K562 (cell line): Measurements from ENCODE around the gene EXOSC9. TPM values are rescaled to one million over a fixed set of nuclear protein-coding genes. Genes with fewer than 3 reads are reported as not detected.

Source experiments
- ASH1L ChIP-seq: fragments of 450-650 bp; IDR thresholded peaks from 2 replicates; pipeline ENCODE4 v1.6.1; 2018; ENCODE audit warnings: borderline replicate concordance, mild to moderate bottlenecking, low read depth; ENCODE audit not compliant: partially characterized antibody
- CBFA2T3 ChIP-seq: fragments of 450-650 bp; IDR thresholded peaks from 2 replicates; pipeline ENCODE4 v1.6.1; 2017
- CHCHD3 ChIP-seq: fragments of 250-450 bp; sonication (Bioruptor Pico); IDR thresholded peaks from 2 replicates; pipeline ENCODE4 v2.1.2; 2022; ENCODE audit warnings: mild to moderate bottlenecking
- COPS2 ChIP-seq: fragments of 450-650 bp; conservative IDR thresholded peaks from 2 replicates; pipeline ENCODE4 v1.6.1; 2016; ENCODE audit warnings: mild to moderate bottlenecking, moderate library complexity
- DDX20 ChIP-seq: fragments of 450-650 bp; IDR thresholded peaks from 2 replicates; pipeline ENCODE4 v1.6.1; 2016; ENCODE audit warnings: missing genetic modification characterization, low read depth, mild to moderate bottlenecking, missing compliant biosample characterization, moderate library complexity
- HMG20A ChIP-seq: fragments of 450-650 bp; formaldehyde crosslinking; conservative IDR thresholded peaks from 2 replicates; pipeline ENCODE4 v1.4.0; 2020; ENCODE audit warnings: mild to moderate bottlenecking, mixed read lengths
- HNRNPLL ChIP-seq: fragments of 200-400 bp; formaldehyde crosslinking; IDR thresholded peaks from 2 replicates; pipeline ENCODE4 v1.6.1; 2017; ENCODE audit warnings: low read length, low read depth, mild to moderate bottlenecking; ENCODE audit not compliant: poor library complexity, severe bottlenecking
- KDM5B ChIP-seq: fragments of 200-600 bp; sonication (generic); IDR thresholded peaks from 2 replicates; pipeline ENCODE4 v1.6.1; 2012; ENCODE audit warnings: low read depth, mild to moderate bottlenecking, moderate library complexity, low read length, control low read depth, inconsistent platforms; ENCODE audit not compliant: insufficient replicate concordance
- MAX ChIP-seq: sonication (generic); formaldehyde crosslinking; IDR thresholded peaks from 2 replicates; pipeline ENCODE4 v1.9.0; 2022; ENCODE audit warnings: mild to moderate bottlenecking, missing genetic modification reagents
- MECOM ChIP-seq: fragments of 250-450 bp; sonication (Bioruptor Pico); IDR thresholded peaks from 2 replicates; pipeline ENCODE4 v1.8.0; 2022; ENCODE audit warnings: inconsistent platforms
- PHB ChIP-seq: fragments of 250-450 bp; sonication (Bioruptor Pico); IDR thresholded peaks from 2 replicates; pipeline ENCODE4 v1.5.0; 2021
- POLR3A ChIP-seq: IDR thresholded peaks from 2 replicates; pipeline ENCODE4 v1.6.1; 2011; ENCODE audit warnings: borderline replicate concordance, mild to moderate bottlenecking, moderate library complexity; ENCODE audit not compliant: insufficient read length, insufficient read depth; ENCODE audit errors: extremely low read depth
- THRAP3 ChIP-seq: fragments of 450-650 bp; IDR thresholded peaks from 2 replicates; pipeline ENCODE4 v1.6.1; 2016; ENCODE audit warnings: mild to moderate bottlenecking, inconsistent platforms, borderline replicate concordance
- ZBTB49 ChIP-seq: sonication (generic); formaldehyde crosslinking; IDR thresholded peaks from 2 replicates; pipeline ENCODE4 v1.8.0; 2022; ENCODE audit warnings: missing genetic modification reagents, mild to moderate bottlenecking, borderline replicate concordance
- ZNF583 ChIP-seq: fragments of 250-450 bp; sonication (Bioruptor Pico); IDR thresholded peaks from 2 replicates; pipeline ENCODE4 v1.4.0; 2020
- ZNF780A ChIP-seq: fragments of 250-450 bp; sonication (Bioruptor Pico); IDR thresholded peaks from 2 replicates; pipeline ENCODE4 v1.5.0; 2021; ENCODE audit warnings: mild to moderate bottlenecking
- polyA plus RNA-seq, 8 experiments: library from polyadenylated mRNA; depleted of rRNA in 4 of 8; stranded (reverse) in 5 of 8; unstranded in 3 of 8; fragments of >200 nt; fragmentation: Nextera tagmentation in 2 of 8; fragmentation: Illumina TruSeq in 1 of 8; extraction: Ambion mirVana in 2 of 8; extraction: Trizol in 1 of 8; gene quantifications; 2 replicates each; pipeline versions ENCODE4 v1.2.1 to v1.2.3, GENCODE V29; 2011 to 2014; ENCODE audit warnings: inconsistent platforms in 1 of 8, missing spikeins in 1 of 8
- total RNA-seq, 7 experiments: library from RNA; depleted of rRNA in 6 of 7; stranded (reverse); fragments of >200 nt in 6 of 7; fragmentation: Illumina TruSeq in 2 of 7; extraction: Trizol in 2 of 7; gene quantifications; 2 replicates each; pipeline versions ENCODE4 v1.2.1 to v1.2.3, GENCODE V29; 2011 to 2021; ENCODE audit warnings: low replicate concordance in 1 of 7
- TF ChIP-seq, protein P1 (sequence below), 2 experiments: fragments of 450-650 bp in 1 of 2; sonication (generic) in 1 of 2; formaldehyde crosslinking in 1 of 2; IDR thresholded peaks; 2 replicates each; pipeline versions ENCODE4 v1.7.1 to v1.9.0; 2016 to 2022; ENCODE audit warnings: inconsistent platforms in 1 of 2, mild to moderate bottlenecking in 1 of 2, missing genetic modification reagents in 1 of 2

EXOSC9 gene
- total and polyA plus RNA-seq, 9 of the 15 experiments (the other 6 are each of a cell fraction or from before 2014, with no cell fraction given): 64.7 to 166 (median 115) TPM

- TF ChIP-seq, protein P1, sequence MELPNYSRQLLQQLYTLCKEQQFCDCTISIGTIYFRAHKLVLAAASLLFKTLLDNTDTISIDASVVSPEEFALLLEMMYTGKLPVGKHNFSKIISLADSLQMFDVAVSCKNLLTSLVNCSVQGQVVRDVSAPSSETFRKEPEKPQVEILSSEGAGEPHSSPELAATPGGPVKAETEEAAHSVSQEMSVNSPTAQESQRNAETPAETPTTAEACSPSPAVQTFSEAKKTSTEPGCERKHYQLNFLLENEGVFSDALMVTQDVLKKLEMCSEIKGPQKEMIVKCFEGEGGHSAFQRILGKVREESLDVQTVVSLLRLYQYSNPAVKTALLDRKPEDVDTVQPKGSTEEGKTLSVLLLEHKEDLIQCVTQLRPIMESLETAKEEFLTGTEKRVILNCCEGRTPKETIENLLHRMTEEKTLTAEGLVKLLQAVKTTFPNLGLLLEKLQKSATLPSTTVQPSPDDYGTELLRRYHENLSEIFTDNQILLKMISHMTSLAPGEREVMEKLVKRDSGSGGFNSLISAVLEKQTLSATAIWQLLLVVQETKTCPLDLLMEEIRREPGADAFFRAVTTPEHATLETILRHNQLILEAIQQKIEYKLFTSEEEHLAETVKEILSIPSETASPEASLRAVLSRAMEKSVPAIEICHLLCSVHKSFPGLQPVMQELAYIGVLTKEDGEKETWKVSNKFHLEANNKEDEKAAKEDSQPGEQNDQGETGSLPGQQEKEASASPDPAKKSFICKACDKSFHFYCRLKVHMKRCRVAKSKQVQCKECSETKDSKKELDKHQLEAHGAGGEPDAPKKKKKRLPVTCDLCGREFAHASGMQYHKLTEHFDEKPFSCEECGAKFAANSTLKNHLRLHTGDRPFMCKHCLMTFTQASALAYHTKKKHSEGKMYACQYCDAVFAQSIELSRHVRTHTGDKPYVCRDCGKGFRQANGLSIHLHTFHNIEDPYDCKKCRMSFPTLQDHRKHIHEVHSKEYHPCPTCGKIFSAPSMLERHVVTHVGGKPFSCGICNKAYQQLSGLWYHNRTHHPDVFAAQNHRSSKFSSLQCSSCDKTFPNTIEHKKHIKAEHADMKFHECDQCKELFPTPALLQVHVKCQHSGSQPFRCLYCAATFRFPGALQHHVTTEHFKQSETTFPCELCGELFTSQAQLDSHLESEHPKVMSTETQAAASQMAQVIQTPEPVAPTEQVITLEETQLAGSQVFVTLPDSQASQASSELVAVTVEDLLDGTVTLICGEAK (IDR thresholded peaks at IDR 0.05): no peak
- TF ChIP-seq, protein P1 (CRISPR knock-in tag; IDR thresholded peaks at IDR 0.05): no peak
- TF ChIP-seq COPS2 (no peak), HMG20A (no peak), ZNF583 (no peak), KDM5B (no peak), CBFA2T3 (peak; percentile 97), DDX20 (no peak), THRAP3 (no peak), MAX (CRISPR knock-in tag) (no peak), ZBTB49 (CRISPR knock-in tag) (no peak), PHB (CRISPR knock-in tag) (no peak), HNRNPLL (no peak), ZNF780A (CRISPR knock-in tag) (no peak), MECOM (no peak), POLR3A (no peak), CHCHD3 (CRISPR knock-in tag) (no peak), ASH1L (no peak)
Observed at GRCh38 chr4:121790976-121791375, 10.1 kb upstream of the EXOSC9 start (continued).
